ENCODE data around the gene ANKMY1. TPM values are rescaled to one million over a fixed set of nuclear protein-coding genes. Genes with fewer than 3 reads are reported as not detected.

ANKMY1 gene
- total RNA-seq, 1 experiment from 2014 or later = 28.3 TPM

DNA sequence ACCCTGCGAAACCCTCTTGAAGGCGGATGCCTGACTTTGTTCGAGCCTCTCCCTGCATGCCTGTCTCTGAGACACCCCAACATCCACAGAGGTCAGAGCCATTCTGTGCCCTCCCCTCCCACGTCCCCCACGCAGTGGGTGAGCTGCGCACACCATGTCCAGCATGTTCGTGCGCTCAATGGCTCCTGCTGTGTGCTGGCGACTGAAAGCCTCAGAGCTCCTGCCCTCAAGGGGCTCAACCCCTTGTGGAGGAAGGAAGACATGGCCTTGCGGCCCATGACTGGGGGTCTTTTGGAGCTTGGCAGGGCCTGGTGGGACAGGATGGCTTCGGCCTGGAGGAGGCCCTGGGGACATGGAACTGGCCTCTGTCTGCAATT is 45.7 kb downstream of the ANKMY1 start:
- RAD21 ChIA-PET (ENCODE audit: low non-redundant PET in 1 of 2, low total read pairs in 2 of 2, uncharacterized antibody in 2 of 2, unreplicated experiment in 2 of 2) = no interaction called here
- H3K27me3 ChIP-seq (ENCODE audit: insufficient read depth, low read length) = no peaks in the 10 kb centered on the region
- H2AFZ ChIP-seq (ENCODE audit: low read depth, low read length, poor library complexity, severe bottlenecking) = no peak overlapping the region
- H3K79me2 ChIP-seq (ENCODE audit: insufficient read depth, low read length) = no peaks in the 10 kb centered on the region
- no peak overlapping the region for H3K4me3 ChIP-seq (replicated peaks in 1 of 2; ENCODE audit: low read depth in 1 of 2, low read length in 2 of 2)
- no peak overlapping the region for H3K4me2 ChIP-seq (ENCODE audit: low read length)
- H3K9me3 ChIP-seq (ENCODE audit: control insufficient read depth in 1 of 2, insufficient read depth in 1 of 2, low read depth in 1 of 2, low read length in 2 of 2) = no peaks in the 10 kb centered on the region
- peaks cover 0 to 6% of the 10 kb centered on the region in 2 experiments; a peak in 2 of 4 replicates for H3K4me1 ChIP-seq (ENCODE audit: control insufficient read depth in 1 of 2, insufficient read depth in 2 of 2, low read length in 2 of 2)
- intact Hi-C loops (cut with micrococcal nuclease) = loop anchor here (5.0 kb wide), 2 partner anchors 55 to 330 kb away; partner anchors contain the start of gene RNPEPL1
- H4K20me1 ChIP-seq (ENCODE audit: insufficient read depth) = no peaks in the 10 kb centered on the region
- DNase-seq (ENCODE audit: low read depth, low spot score) (no peak), ATAC-seq (no peak)
- H3K9me2 ChIP-seq (ENCODE audit: insufficient read depth) = no peaks in the 10 kb centered on the region
- H3K9ac ChIP-seq (ENCODE audit: low read length) = no peak overlapping the region
- H3K27ac ChIP-seq (ENCODE audit: low read depth, low read length) = no peak overlapping the region
- H3K36me3 ChIP-seq (ENCODE audit: control insufficient read depth in 1 of 2, insufficient read depth in 2 of 2, low read length in 2 of 2) = no peaks in the 10 kb centered on the region; a peak in 1 of 4 replicates
- TF ChIP-seq CTCF (IDR thresholded peaks at IDR 0.05 in 2 of 3, conservative IDR thresholded peaks at IDR 0.05 in 1 of 3; ENCODE audit: borderline replicate concordance in 1 of 3, insufficient read depth in 1 of 3, low read depth in 2 of 3, low read length in 2 of 3) = no peak
- no peak for TF ChIP-seq POLR2A (IDR thresholded peaks at IDR 0.05; ENCODE audit: borderline replicate concordance, extremely low read depth, insufficient read depth, insufficient read length)
- no peak for TF ChIP-seq EZH2phosphoT487 (IDR thresholded peaks at IDR 0.05; ENCODE audit: borderline replicate concordance)
- TF ChIP-seq SP1 (IDR thresholded peaks at IDR 0.05; ENCODE audit: low read depth) = no peak
- TF ChIP-seq EZH2 (IDR thresholded peaks at IDR 0.05) = no peak
- TF ChIP-seq SIN3A (IDR thresholded peaks at IDR 0.05; ENCODE audit: low read depth) = no peak
- TF ChIP-seq ATF3 (IDR thresholded peaks at IDR 0.05) = no peak
- TF ChIP-seq CEBPB (IDR thresholded peaks at IDR 0.05; ENCODE audit: low read depth) = no peak
- no peak for TF ChIP-seq EGR1 (IDR thresholded peaks at IDR 0.05; ENCODE audit: low read depth)
- no peak for TF ChIP-seq POLR2AphosphoS5 (IDR thresholded peaks at IDR 0.05; ENCODE audit: low read depth, low read length)
- TF ChIP-seq, protein P1, sequence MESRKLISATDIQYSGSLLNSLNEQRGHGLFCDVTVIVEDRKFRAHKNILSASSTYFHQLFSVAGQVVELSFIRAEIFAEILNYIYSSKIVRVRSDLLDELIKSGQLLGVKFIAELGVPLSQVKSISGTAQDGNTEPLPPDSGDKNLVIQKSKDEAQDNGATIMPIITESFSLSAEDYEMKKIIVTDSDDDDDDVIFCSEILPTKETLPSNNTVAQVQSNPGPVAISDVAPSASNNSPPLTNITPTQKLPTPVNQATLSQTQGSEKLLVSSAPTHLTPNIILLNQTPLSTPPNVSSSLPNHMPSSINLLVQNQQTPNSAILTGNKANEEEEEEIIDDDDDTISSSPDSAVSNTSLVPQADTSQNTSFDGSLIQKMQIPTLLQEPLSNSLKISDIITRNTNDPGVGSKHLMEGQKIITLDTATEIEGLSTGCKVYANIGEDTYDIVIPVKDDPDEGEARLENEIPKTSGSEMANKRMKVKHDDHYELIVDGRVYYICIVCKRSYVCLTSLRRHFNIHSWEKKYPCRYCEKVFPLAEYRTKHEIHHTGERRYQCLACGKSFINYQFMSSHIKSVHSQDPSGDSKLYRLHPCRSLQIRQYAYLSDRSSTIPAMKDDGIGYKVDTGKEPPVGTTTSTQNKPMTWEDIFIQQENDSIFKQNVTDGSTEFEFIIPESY (IDR thresholded peaks at IDR 0.05; ENCODE audit: extremely low read depth, insufficient replicate concordance, low read length) = no peak
- POLR2A ChIA-PET = no interaction called here
- BruUV-seq (replicated peaks) = no TSS peak
- CTCF ChIA-PET = no interaction called here

Data from HCT116 (cell line).